GM10266 (cell line): ENCODE results near the gene PIN1.
"Not testable (repeated sequence)": the region's sequence is repeated elsewhere in the genome, so short reads cannot be mapped to it uniquely, and the experiment has no call there.

Source experiments
- DNase-seq: peaks from one replicate; pipeline ENCODE4 v3.0.0; 2012; ENCODE audit errors: extremely low spot score
- TF ChIP-seq, protein P1 (sequence below): IDR thresholded peaks from 2 replicates; pipeline ENCODE4 v1.5.1; 2012; ENCODE audit warnings: mild to moderate bottlenecking, low read depth; ENCODE audit not compliant: control insufficient read depth, insufficient read depth; ENCODE audit errors: missing control alignments

Gene PIN1

GRCh38 chr19:9834726-9835506 is at the start of gene PIN1:
TSS of gene PIN1 (plus strand) at chr19:9835318. CDS start at chr19:9835345, 27 bp downstream.
- TF ChIP-seq, protein P1, sequence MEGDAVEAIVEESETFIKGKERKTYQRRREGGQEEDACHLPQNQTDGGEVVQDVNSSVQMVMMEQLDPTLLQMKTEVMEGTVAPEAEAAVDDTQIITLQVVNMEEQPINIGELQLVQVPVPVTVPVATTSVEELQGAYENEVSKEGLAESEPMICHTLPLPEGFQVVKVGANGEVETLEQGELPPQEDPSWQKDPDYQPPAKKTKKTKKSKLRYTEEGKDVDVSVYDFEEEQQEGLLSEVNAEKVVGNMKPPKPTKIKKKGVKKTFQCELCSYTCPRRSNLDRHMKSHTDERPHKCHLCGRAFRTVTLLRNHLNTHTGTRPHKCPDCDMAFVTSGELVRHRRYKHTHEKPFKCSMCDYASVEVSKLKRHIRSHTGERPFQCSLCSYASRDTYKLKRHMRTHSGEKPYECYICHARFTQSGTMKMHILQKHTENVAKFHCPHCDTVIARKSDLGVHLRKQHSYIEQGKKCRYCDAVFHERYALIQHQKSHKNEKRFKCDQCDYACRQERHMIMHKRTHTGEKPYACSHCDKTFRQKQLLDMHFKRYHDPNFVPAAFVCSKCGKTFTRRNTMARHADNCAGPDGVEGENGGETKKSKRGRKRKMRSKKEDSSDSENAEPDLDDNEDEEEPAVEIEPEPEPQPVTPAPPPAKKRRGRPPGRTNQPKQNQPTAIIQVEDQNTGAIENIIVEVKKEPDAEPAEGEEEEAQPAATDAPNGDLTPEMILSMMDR, result peak; percentile 70
- DNase-seq, result peak; percentile 99

DNA sequence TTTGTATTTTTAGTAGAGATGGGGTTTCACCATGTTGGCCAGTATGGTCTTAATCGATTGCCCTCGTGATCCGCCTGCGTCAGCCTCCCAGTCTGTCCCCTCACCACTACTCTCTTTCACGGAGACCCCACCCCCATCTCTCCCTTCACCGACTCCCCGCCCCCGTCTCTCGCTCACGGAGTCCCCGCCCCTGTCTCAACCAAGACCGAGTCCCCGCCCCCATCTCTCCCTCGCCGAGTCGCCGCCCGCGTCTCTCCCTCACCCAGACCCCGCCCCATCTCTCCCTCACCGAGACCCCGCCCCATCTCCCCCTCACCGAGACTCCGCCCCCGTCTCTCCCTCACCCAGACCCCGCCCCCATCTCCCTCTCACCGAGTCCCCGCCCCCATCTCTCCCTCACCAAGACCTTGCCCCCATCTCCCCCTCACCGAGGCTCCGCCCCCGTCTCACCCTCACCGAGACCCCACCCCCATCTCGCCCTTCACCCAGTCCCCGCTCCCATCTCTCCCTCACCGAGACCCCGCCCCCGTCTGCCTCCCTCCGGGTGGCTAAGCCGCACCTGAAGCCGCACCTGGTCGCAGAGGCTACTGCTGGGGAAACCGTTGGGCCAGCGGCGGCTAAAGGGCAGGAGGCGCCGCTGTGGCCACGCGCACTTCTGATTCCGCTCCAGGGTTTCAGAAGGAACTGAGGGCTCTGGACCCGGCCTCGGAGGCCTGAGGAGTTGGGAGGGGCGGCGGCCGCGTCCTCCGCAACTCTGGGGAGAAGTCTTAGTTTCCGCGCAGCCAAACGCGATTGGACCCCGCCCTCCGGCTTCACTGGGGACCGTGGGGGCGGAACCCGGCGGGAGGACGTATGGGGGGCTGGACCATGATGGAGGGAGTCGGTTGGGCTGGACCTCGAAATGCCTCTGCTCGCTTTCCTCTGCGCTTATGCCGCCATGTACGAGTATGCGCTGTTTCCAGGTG is 49.5 kb upstream of the PIN1 start:
- peak; percentile 92 for DNase-seq
- TF ChIP-seq, protein P1, result no peak

DNA sequence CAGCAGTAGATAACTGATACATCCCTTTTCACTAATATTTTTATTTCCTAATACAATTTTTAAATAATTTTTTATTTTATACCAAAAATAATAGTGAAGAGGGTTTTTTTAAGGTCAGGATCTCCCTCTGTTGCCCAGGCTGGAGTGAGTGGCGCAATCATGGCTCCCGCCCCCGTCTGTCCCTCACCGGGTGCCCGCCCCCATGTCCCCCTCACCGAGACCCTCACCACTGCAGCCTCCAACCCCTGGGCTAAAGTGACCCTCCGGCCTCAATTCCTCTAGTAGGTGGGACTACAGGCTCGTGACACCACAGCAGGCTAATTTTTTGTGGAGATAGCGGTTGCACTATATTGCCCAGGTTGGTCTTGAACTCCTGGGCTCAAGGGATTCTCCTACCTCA is 48.8 kb upstream of the PIN1 start:
- TF ChIP-seq, protein P1, result no peak

DNA sequence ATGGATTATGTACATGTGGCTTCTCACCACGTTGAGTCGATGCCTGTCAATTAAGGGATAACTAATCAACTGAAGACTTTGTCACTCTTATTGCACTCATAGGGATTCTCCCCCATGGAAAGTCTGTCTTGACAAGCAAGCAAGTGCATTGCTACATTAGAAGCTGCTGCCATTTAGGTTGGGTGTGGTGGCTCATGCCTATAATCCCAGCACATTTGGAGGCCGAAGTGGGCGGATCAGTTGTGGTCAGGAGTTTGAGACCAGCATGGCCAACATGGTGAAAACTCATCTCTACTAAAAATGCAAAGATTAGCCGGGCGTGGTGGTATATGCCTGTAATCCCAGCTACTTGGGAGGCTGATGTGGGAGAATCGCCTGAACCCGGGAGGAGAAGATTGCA is 48.3 kb upstream of the PIN1 start:
- TF ChIP-seq, protein P1, result no peak
- DNase-seq, result no peak

More for the DNA sequence above, 48.8 kb upstream of the PIN1 start:
- DNase-seq, result no peak

DNA sequence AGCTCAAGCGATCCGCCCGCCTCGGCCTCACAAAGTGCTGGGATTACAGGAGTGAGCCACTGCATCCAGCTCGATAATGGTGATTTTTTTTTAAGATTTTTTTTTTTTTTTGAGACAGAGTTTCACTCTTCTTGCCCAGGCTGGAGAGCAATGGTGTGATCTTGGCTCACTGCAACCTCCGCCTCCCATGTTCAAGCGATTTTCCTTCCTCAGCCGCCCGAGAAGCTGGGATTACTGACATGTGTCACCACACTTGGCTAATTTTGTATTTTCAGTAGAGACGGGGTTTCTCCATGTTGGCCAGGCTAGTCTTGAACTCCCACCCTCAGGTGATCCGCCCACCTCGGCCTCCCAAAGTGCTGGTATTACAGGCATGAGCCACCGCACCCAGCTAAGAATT is 46.5 kb upstream of the PIN1 start:
- not testable (repeated sequence) for DNase-seq

DNA sequence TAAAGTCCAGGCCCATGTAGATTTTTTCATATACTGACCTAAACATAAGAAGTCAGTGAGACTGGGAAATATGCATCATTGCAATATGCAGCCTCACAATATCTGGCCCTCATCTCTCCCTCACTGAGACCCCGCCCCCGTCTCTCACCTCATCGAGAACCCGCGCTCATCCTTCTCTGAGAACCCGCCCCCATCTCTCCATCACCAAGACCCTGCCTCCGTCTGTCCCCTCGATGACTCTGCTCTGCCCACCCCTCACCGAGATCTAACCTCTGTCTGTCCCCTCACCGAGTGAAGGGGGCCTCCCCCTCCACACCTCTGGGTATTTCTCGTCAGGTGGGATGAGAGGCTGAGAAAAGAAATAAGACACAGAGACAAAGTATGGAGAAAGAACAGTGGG is 46.1 kb upstream of the PIN1 start:
- DNase-seq, result no peak
- TF ChIP-seq, protein P1, result no peak

GRCh38 chr19:9789579-9789978 is 45.5 kb upstream of the PIN1 start:
- DNase-seq, result not testable (repeated sequence)

DNA sequence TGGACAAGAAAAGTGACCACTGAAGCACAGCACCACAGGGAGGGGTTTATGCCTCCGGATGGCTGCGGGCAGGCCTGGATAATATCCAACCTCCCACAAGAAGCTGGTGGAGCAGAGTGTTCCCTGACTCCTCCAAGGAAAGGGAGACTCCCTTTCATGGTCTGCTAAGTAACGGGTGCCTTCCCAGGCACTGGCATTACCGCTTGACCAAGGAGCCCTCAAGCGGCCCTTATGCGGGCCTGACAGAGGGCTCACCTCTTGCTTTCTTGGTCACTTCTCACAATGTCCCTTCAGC is 44.1 kb upstream of the PIN1 start:
- not testable (repeated sequence) for DNase-seq
